ENCODE results near the gene FBXO15. TPM values are rescaled to one million over a fixed set of nuclear protein-coding genes. Genes with fewer than 3 reads are reported as not detected.

FBXO15 gene
- total RNA-seq, 2 experiments from 2014 or later, result 0.67 to 0.75 TPM

Other genes starting within 250 kb of the FBXO15 start
- 10 to 100 TPM; 37.1 to 38.3 TPM for gene TIMM21, start 689 bp upstream of the FBXO15 start, total RNA-seq
- gene CYB5A, start 144.1 kb upstream of the FBXO15 start, total RNA-seq, result 10 to 100 TPM; 64.4 to 65.2 TPM
- gene C18orf63, start 168.0 kb upstream of the FBXO15 start, total RNA-seq, result not detected